Activated naive CD4-positive, alpha-beta T cell treated with anti-CD3 and anti-CD28 coated beads, Interleukin-2, amount 50 U/mL, for 24 hours (primary cell): ENCODE data around the gene NBEAL2.

Experiments used
- H3K27ac Mint-ChIP-seq: one replicate; pipeline ENCODE4 v1.8.0; 2021; ENCODE audit warnings: mild to moderate bottlenecking, mixed read lengths
- H3K27me3 Mint-ChIP-seq: one replicate; pipeline ENCODE4 v1.8.0; 2021; ENCODE audit warnings: mixed read lengths
- H3K36me3 Mint-ChIP-seq: one replicate; pipeline ENCODE4 v1.8.0; 2021; ENCODE audit warnings: mixed read lengths
- H3K4me1 Mint-ChIP-seq: one replicate; pipeline ENCODE4 v1.8.0; 2021; ENCODE audit warnings: mixed read lengths
- H3K4me3 Mint-ChIP-seq: one replicate; pipeline ENCODE4 v1.8.0; 2021; ENCODE audit warnings: mild to moderate bottlenecking, mixed read lengths
- H3K9me3 Mint-ChIP-seq: one replicate; pipeline ENCODE4 v1.8.0; 2021; ENCODE audit warnings: mixed read lengths

NBEAL2 gene

GRCh38 chr3:47005212-47006144 lies 26.0 kb downstream of the NBEAL2 start:
- Mint-ChIP-seq H3K4me3 (no peak overlapping the region), H3K36me3 (peaks cover 1% of the 10 kb centered on the region), H3K27me3 (no peaks in the 10 kb centered on the region)

GRCh38 chr3:47006145-47006651 lies 26.7 kb downstream of the NBEAL2 start:
- H3K36me3 Mint-ChIP-seq: peaks cover 1% of the 10 kb centered on the region
- H3K27me3 Mint-ChIP-seq: no peaks in the 10 kb centered on the region
- peaks cover 4% of the 10 kb centered on the region for H3K4me1 Mint-ChIP-seq
- H3K4me3 Mint-ChIP-seq: no peak overlapping the region
- H3K9me3 Mint-ChIP-seq: no peaks in the 10 kb centered on the region
- no peak overlapping the region for H3K27ac Mint-ChIP-seq

More at GRCh38 chr3:47005212-47006144, 26.0 kb downstream of the NBEAL2 start:
- H3K9me3 Mint-ChIP-seq: no peaks in the 10 kb centered on the region
- H3K27ac Mint-ChIP-seq: no peak overlapping the region
- H3K4me1 Mint-ChIP-seq: peaks cover 4% of the 10 kb centered on the region

GRCh38 chr3:47007001-47007400 lies 27.5 kb downstream of the NBEAL2 start:
- H3K27ac Mint-ChIP-seq: no peak overlapping the region
- no peaks in the 10 kb centered on the region for H3K27me3 Mint-ChIP-seq
- H3K9me3 Mint-ChIP-seq: no peaks in the 10 kb centered on the region
- H3K4me1 Mint-ChIP-seq: peaks cover 4% of the 10 kb centered on the region
- peaks cover 1% of the 10 kb centered on the region for H3K36me3 Mint-ChIP-seq
- no peak overlapping the region for H3K4me3 Mint-ChIP-seq

- Mint-ChIP-seq H3K36me3 (no peaks in the 10 kb centered on the region), H3K4me3 (no peak overlapping the region), H3K27me3 (no peaks in the 10 kb centered on the region), H3K4me1 (peaks cover 4% of the 10 kb centered on the region), H3K9me3 (no peaks in the 10 kb centered on the region), H3K27ac (no peak overlapping the region)
Measured at GRCh38 chr3:47007482-47008233, 28.2 kb downstream of the NBEAL2 start.

- peak overlapping the region; percentile 49 for H3K4me3 Mint-ChIP-seq
Measured at GRCh38 chr3:47008234-47008796, 28.8 kb downstream of the NBEAL2 start.

GRCh38 chr3:47008851-47009224 lies 29.4 kb downstream of the NBEAL2 start:
- H3K27ac Mint-ChIP-seq: no peak overlapping the region
- H3K27me3 Mint-ChIP-seq: no peaks in the 10 kb centered on the region
- peaks cover 4% of the 10 kb centered on the region for H3K4me1 Mint-ChIP-seq
- no peaks in the 10 kb centered on the region for H3K9me3 Mint-ChIP-seq
- no peaks in the 10 kb centered on the region for H3K36me3 Mint-ChIP-seq
- peak overlapping the region; percentile 49 for H3K4me3 Mint-ChIP-seq

More at GRCh38 chr3:47008234-47008796, 28.8 kb downstream of the NBEAL2 start:
- Mint-ChIP-seq H3K27me3 (no peaks in the 10 kb centered on the region), H3K27ac (no peak overlapping the region), H3K36me3 (no peaks in the 10 kb centered on the region), H3K4me1 (peaks cover 4% of the 10 kb centered on the region), H3K9me3 (no peaks in the 10 kb centered on the region)

- Mint-ChIP-seq H3K9me3 (no peaks in the 10 kb centered on the region), H3K27ac (peak overlapping the region; percentile 59), H3K4me1 (peaks cover 4% of the 10 kb centered on the region), H3K36me3 (no peaks in the 10 kb centered on the region), H3K4me3 (peak overlapping the region; percentile 66), H3K27me3 (no peaks in the 10 kb centered on the region)
Measured at GRCh38 chr3:47009225-47010110, 30.0 kb downstream of the NBEAL2 start.

GRCh38 chr3:47010111-47010712 lies 30.7 kb downstream of the NBEAL2 start:
- peaks cover 4% of the 10 kb centered on the region for H3K4me1 Mint-ChIP-seq

GRCh38 chr3:47010910-47011309 lies 31.4 kb downstream of the NBEAL2 start:
- Mint-ChIP-seq H3K27ac (no peak overlapping the region), H3K9me3 (no peaks in the 10 kb centered on the region), H3K4me1 (peaks cover 4% of the 10 kb centered on the region), H3K4me3 (no peak overlapping the region), H3K27me3 (no peaks in the 10 kb centered on the region), H3K36me3 (no peaks in the 10 kb centered on the region)

More at GRCh38 chr3:47010111-47010712, 30.7 kb downstream of the NBEAL2 start:
- Mint-ChIP-seq H3K36me3 (no peaks in the 10 kb centered on the region), H3K27me3 (no peaks in the 10 kb centered on the region), H3K27ac (peak overlapping the region; percentile 59), H3K9me3 (no peaks in the 10 kb centered on the region), H3K4me3 (peak overlapping the region; percentile 66)

- Mint-ChIP-seq H3K9me3 (no peaks in the 10 kb centered on the region), H3K36me3 (no peaks in the 10 kb centered on the region), H3K27ac (peak overlapping the region; percentile 52), H3K4me1 (peaks cover 6% of the 10 kb centered on the region), H3K4me3 (no peak overlapping the region), H3K27me3 (no peaks in the 10 kb centered on the region)
Measured at GRCh38 chr3:47011371-47011770, 31.9 kb downstream of the NBEAL2 start.

- Mint-ChIP-seq H3K27ac (peak overlapping the region; percentile 23), H3K9me3 (no peaks in the 10 kb centered on the region), H3K4me1 (peaks cover 18% of the 10 kb centered on the region), H3K4me3 (no peak overlapping the region), H3K27me3 (no peaks in the 10 kb centered on the region), H3K36me3 (no peaks in the 10 kb centered on the region)
Measured at GRCh38 chr3:47012342-47013230, 33.1 kb downstream of the NBEAL2 start.

- Mint-ChIP-seq H3K4me1 (peaks cover 24% of the 10 kb centered on the region), H3K27ac (peak overlapping the region; percentile 23), H3K9me3 (no peaks in the 10 kb centered on the region)
Measured at GRCh38 chr3:47013231-47013630, 33.8 kb downstream of the NBEAL2 start.

GRCh38 chr3:47014036-47014435 lies 34.6 kb downstream of the NBEAL2 start:
- Mint-ChIP-seq H3K9me3 (no peaks in the 10 kb centered on the region), H3K27me3 (no peaks in the 10 kb centered on the region), H3K27ac (no peak overlapping the region), H3K36me3 (peaks cover 7% of the 10 kb centered on the region), H3K4me1 (peaks cover 32% of the 10 kb centered on the region), H3K4me3 (no peak overlapping the region)

More at GRCh38 chr3:47013231-47013630, 33.8 kb downstream of the NBEAL2 start:
- no peak overlapping the region for H3K4me3 Mint-ChIP-seq
- H3K36me3 Mint-ChIP-seq: peaks cover 1% of the 10 kb centered on the region
- no peaks in the 10 kb centered on the region for H3K27me3 Mint-ChIP-seq
